ENCODE results near the gene KRT72. TPM values are rescaled to one million over a fixed set of nuclear protein-coding genes. Genes with fewer than 3 reads are reported as not detected.

Gene KRT72
- not detected in 2 replicates for total RNA-seq (2014; rRNA removed; shearing (Covaris generic))
- polyA plus RNA-seq (2015; cell fraction: cytosol; rRNA removed) = not detected in 2 replicates
- polyA plus RNA-seq (2015; cell fraction: nucleus; rRNA removed) = not detected in 2 replicates

DNA sequence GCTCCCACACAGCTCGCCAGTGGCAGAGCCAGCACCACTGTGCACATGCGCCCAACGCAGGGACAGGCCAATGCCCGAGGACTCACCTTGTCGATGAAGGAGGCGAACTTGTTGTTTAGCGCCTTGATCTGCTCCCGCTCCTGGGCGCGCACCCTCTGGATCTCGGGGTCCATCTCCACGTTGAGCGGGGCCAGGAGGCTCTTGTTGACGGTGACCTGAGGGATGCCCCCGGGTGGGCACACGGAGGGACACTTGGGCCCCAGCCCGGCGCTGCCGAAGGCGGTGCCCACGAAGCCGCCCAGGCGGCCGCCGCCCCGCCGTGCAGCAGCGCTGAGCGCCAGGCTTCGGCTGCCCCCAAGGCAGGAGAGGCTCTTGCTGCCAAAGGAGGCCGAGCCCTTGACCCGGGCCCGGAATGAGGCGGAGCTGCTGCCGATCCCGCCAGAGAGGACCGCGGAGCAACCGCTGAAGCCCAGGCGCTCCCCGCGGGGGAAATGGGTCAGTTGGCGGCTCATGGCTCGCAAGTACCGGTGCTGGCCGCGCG lies at the start of gene KRT72:
Gene KRT72, minus strand, starts transcription at position 523 of the 541 bp plus-strand sequence. Its CDS starts 11 bp downstream, at position 512.
- no peak for DNase-seq (ENCODE audit: low read depth)

DNA sequence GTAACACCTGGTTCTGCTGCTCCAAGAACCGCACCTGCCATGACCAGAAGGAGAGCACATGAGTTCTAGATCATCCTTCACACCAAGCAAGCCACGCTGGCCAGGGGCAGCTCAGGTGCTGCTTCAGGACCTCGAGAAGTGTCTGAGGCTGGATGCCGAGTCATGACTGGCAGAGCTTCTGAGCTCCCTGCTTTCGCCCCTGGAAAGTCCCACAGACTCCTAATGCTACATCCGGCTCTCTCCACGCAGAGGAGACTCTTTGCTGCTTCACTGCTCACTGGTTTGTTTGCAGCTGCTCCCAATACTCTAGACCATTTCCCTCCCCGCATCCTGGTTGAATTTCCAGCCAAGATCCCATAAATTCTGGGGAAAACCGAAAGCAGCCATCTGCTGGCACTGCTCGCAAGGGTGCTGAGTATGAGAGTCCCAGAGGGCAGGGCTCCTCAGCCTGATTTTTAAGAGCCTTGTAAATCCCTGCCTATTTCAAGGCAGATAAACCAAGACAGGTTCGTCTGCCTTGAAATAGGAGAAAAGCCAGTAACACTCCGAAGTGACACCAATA lies 49.3 kb upstream of the KRT72 start:
- DNase-seq (ENCODE audit: low read depth) = no peak

DNA sequence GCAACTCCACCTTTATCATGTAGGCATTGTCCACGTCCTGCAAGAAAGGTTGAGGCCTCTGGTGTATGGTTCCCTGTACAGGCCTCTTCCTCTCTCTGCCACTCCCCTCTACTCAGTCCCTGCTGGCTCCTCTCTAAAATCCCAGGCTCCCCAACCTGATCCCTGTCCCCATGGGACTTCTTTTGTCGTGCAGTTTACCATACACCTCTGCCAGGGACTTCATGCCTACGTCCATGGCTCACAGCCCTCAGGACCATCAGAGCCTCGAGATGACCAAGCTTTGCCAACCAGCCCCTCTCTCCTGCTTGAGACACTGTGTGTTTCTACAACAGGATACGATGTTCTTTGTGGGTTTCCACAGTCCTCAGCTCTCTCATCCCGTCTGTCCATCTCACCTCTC lies 47.8 kb upstream of the KRT72 start:
- no peak for DNase-seq (ENCODE audit: low read depth)

DNA sequence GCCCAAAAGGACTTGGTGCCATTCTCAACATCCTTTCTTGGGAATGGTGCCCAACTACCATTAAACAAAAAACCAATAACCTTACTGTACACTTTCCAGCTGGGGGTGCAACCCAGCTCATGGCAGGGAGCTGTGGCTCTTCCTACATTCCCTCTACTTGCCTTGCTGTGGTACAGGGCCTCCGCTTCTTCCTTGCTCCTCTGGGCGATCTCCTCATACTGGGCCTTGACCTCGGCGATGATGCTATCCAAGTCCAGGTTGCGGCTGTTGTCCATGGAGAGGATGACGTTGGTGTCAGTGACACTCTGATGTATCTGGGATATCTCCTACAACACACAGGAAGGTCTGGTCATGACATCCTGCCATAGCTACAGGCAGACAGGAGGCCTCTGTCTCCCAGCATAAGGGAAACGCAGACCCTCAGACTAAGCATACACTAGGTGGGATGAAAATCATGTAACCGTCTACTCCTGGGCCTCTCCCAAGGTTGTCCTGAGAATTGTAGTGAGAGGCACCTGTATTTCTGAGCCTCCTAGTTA lies 46.8 kb upstream of the KRT72 start:
- DNase-seq (ENCODE audit: low read depth) = no peak

DNA sequence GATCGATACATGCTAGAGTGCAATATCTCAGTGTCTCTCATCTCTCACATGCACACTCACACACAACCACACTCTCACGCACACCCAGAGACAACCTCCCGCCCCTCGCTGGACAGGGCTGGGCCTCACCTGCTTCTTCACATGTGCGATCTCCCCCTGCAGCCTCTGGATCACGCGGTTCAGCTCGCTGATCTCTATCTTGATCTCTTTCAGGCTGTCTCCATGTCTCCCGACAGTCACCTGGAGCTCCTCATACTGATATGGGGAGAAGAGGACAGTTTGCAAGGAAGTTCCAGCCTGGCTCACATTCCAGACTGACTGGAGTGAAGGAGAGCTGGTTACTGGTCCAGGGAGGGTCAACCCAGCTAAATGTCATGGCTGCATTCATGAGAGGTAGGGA lies 46.3 kb upstream of the KRT72 start:
- DNase-seq (ENCODE audit: low read depth) = no peak

DNA sequence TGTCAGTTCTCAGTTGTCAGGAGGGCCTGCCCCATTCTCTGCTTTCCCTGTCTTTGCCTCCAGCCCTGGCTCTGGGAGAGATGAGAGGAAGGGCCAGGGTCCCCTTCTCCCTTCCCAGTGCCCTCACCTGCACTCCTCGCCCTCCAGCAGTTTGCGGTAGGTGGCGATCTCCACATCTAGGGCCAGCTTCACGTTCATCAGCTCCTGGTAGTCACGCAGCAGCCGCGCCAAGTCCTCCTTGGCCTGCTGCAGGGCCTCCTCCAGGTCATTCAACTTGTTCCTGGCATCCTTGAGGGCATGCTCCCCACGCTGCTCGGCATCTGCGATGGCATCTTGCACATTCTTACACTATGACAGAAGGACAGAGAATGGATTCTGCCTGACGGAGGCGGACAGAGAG lies 45.4 kb upstream of the KRT72 start:
- DNase-seq (ENCODE audit: low read depth) = no peak

DNA sequence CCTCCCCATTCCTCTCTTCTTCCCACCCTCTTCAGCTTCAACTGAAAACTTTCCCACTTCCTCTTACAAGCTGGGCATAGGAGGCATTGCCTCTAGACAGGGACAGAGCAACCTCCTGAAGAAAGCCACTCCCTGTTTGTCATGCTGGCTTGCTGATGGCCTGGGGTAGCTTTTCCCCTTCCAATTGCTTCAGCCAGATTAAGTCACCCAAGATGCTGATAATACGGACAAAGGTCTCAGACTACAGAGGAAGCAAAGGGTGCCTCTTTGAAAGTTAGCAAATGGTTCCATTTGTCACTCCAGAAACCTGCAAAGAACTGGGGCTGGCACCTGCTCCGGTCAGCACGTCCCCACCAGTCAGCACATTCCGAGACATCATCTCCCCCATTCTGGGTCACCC lies 44.7 kb upstream of the KRT72 start:
- DNase-seq (ENCODE audit: low read depth) = no peak

DNA sequence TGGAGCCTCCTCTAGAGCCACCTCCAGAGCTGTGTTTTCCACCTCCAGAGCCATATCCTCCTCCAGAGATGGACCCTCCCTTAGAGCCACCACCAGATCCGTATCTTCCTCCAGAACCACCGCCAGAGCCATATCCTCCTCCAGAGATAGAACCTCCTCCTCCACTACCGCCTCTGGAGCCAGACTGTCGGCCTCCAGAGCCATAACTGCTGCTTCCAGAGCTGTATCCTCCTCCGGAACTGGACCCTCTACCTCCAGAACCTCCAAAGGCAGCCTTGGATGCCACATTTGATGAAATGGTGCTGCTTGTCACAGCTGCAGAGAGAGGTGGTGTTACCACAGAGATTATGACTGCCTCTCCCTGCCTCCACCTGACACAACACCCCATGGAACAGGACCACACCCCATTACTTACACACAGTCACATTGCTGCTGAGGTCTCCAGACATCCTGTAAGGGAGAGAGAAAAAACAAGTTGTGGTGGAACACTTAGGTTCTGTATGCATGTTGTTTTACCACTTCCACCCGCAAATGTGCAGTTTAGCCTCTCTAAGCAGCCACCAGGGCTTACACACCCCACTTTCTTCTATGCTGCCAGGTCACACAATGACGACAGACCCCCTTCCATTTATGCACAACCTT lies 44.0 kb upstream of the KRT72 start:
- DNase-seq (ENCODE audit: low read depth) = no peak

DNA sequence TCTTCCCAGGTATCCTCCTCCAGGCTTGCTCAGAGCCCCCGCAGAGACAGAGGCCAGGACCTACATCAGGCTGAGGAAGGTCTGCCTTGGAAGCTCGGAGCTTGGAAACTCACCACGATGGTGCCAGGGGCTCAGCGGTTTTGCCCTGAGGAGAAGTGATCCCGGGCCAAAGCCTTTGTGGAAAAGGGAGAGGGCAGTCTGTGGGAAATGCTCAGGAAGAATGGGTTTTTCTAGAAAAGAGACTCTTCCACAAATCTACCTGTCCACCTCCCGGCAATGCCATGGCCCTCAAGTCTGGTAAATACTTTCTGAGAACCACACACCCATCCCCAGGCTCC lies 42.8 kb upstream of the KRT72 start:
- DNase-seq (ENCODE audit: low read depth) = no peak

DNA sequence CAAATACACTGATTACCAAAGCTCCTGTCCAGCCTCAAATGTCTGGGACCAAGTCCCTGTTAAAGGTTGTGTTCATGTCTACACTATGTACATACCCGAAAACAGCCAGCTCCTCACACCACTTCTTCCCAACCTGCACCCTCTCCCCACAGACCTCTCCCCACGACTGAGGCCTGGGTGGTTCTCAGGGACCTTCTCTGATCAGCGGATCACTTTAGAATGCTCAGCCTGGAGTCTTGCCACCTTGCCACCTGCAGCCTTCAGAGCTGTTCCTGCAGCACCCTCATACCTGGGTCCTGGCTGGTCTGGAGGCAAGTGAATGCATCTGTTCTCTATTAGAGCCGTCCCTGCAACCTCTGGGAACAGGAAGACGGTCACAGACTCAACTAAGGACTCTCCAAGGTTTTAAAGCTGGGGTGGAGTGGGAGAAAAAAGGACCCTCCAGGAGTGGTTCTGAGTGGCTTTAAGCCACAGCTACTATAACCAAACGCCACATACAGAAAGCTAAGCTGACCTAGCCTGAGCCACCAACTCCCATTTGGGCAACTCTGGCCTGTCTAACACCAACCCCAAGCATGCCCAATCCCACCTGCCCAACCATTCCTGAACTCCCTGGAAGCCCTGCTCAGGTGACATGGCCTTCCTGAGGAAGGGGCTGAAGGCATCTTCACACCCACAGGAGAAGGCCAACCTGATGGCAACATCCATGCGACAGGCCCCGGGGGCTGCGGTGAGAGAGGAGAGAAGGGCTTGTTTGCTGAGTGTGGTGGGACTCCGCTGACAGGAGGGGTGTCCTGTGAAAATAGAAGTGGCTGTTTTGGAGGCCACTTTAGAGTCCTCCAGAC lies 42.2 kb upstream of the KRT72 start:
- DNase-seq (ENCODE audit: low read depth) = no peak

DNA sequence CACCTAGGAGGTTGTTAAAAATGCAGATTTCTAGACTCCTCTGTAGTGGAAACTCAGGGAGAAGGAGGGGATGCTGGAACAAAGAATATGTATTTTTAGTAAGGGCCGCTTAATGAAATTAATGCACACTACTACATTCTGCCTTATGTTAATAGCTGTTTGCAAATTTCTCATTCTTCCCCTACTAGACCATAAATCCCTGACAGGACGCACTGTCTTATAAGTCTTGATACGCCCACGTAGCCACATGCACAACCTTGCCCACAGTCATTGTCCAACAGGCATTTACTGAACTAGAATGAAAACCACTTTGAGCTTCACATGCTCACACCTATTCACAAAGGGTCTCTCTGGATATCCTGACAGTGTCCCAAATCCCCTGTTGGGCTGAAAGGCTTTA lies 40.2 kb upstream of the KRT72 start:
- DNase-seq (ENCODE audit: low read depth) = no peak

DNA sequence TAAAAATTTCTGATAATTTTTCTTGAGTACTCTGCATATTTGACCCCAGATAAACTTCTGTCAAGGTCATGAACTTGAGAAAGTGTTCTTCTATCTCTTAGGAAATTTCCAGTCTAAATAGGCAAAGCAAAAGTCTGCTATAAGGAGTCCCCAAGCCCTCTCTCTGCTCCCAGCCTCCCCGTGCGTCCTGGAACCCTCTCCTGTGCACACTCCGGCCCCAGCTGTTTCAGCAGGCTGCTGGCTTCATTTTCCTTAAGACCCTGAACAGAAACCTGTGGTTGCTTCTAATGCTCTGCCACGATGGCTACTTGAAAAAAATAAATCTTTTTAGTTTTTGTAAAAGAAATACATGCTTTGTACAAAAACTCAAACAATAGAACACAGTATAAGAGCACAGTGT lies 36.0 kb upstream of the KRT72 start:
- no peak for DNase-seq (ENCODE audit: low read depth)

DNA sequence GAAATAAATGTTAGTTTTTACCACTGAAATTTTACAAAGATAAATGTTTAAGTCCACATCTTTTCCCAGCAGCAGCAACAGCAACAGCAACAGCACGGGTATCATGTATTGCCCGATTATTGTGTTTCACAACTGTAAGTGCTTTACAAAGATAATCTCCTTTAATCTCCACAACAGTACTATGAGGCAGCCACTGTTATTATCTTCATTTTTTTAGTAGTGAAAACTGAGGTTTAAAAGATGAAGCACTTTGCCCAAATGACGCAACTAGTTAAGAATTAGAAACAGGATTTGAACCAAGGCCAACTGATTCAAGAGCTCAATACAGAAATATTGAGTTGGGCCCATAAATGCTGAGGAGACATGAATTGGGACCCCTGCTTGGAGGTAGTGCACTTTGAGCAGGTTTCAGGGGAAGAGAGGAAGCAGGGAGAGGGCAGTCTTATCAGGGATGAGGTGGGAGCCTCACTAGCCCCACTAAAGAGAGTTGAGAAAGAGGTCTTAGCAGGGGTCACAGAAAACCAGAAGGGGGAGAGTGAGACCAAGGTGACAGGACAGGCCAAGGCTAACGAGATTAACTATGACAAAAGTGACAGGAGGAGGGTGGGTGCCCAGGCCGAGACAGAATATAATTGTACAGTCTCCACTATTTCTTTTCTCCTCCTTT lies 35.5 kb upstream of the KRT72 start:
- no peak for DNase-seq (ENCODE audit: low read depth)

DNA sequence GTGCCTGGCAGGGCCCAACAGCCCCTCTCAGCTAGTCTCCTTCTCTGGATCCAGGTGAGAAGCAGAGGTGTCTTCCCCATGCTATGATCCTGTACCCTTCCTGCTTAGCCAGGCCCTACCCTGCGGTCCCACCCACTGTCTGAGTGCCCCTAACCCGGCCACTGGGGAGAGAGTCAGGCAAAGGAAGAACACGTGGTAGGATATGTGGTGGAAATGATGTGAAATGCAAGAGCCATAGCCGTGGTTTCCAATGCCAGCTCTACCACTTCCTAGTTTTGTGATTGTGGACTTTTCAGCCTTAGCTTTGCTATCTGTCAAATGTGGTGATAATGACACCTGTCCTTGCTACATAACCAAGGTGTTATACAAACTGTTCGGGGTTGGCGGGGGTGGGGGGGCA lies 34.9 kb upstream of the KRT72 start:
- no peak for DNase-seq (ENCODE audit: low read depth)

DNA sequence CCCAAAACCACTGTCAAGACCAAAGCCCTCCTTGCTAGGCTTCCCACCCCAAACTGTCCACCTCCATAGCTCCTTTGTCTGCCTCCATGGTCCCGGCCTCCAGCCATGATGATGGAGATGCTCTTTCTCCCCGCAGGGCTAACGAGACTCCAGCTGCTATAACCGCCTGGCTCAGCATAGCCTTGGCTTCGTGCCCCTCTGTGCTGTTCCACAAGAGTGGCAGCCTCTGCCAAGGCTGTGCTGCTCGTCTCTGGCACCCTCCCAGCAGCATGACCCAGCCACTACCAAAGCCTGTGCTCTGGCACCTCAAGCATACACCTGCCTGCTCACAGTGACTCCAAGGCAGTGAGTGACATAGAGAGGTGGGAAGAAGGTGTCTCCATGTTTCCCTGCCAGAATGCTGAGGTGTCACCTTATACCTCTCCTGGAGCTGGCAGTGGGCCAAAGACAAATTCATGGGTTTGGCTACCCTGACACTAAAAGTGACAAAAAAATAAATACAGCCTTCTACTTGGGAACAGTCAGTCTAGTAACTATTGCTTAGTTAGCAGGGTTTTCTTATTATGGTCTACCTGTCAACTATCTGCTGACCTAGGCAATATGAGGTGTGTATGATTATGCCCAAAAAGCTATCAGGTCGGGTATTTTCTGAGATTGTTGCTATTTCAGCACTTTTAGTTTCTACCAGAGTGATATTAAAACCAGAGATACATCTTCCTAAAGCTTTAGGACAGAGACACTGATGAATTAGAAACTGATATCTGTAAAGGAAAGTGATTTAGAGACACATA lies 33.2 kb upstream of the KRT72 start:
- no peak for DNase-seq (ENCODE audit: low read depth)

DNA sequence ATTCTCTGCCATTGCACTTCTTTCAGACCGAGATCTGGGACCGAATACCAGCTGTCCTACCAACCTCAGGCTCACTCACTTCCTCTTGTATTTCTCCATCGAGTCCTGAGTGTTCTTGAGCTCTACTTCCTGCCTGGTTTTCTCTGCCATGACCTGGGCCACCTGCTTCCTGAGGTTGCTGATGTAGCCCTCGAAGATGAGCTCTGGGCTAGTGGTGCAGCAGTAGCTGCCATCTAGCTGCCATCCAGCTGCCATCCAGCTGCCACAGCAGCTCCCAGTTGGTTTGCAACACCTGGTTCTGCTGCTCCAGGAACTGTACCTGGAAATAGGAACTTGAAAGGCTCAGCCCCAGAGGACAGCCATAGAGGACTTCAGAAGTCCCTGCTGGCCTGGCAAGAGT lies 32.1 kb upstream of the KRT72 start:
- DNase-seq (ENCODE audit: low read depth) = no peak

DNA sequence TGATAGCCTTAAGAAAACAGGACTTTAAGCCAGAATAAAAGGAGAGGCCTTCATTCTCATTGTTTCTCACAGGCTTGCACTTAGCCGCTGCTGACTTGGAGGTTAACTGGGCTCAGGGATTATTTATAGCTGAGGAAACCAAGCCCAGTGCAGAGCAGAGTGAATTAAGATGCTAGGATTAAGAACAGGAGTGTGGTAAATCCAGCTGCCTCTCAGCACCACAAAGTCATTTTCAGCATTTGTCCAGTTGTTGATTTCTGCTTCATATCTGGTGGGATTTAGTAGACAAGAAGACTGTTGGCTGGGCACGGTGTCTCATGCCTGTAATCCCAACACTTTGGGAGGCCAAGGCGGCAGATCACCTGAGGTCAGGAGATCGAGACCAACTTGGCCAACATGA lies 31.4 kb upstream of the KRT72 start:
- no peak for DNase-seq (ENCODE audit: low read depth)

DNA sequence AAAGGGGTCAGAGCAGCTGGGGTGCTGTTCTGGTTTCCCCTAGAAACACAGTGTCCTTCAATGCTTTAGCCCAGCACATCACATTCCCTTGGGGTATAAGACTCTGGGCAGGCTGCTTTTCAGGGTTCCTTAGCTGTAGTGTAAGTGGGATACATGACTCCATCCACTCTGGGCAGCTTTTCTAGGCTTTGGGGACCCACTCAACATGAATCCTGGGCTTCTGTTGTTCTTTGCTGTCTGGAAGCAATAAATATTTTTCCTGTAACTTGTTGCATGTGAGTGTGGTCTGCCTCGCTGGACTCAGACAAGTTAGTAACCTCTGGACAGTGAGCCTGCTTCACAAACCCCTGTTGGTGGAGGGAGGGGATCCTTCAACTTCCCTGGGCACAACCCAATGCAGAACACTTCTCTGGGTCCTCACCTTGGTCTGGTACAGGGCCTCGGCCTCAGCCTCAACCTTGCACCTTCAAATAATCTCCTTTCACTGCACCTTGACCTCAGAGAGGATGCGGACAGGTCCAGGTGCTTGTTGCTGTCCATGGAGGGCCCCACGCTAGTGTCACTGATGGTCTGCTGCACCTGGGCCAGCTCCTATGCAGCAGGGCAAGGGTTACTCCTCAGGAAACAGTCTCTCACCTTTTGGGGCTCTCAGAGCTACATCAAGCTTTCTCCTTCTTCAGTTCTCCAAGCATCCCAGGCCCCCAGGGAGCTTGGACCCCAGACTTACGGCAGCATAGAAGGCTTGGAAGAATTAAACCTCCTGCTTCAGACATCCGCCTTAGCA lies 30.6 kb upstream of the KRT72 start:
- no peak for DNase-seq (ENCODE audit: low read depth)

DNA sequence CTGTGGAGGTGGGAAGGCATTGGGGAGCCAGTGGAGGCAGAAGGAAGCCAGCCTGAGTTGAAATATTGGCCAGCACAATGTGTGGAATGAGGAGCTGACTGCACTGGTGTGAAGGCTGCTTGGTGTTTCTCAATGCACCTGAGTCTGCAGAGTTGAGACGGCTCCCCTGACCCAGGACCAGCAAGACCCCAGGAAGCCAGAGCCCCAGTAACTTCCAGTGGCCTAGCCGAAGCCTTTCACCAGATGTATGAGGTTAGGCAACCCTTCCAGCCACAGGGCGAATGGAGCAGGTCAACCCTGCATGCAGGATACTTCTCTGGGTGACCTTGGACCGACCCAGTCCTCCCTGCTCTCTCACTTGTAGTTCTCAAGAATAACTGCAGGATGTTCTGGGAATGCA lies 30.0 kb upstream of the KRT72 start:
- no peak for DNase-seq (ENCODE audit: low read depth)

Measured in HT1080 (cell line).